ENCODE results near the gene NOL9.

Gene NOL9

DNA sequence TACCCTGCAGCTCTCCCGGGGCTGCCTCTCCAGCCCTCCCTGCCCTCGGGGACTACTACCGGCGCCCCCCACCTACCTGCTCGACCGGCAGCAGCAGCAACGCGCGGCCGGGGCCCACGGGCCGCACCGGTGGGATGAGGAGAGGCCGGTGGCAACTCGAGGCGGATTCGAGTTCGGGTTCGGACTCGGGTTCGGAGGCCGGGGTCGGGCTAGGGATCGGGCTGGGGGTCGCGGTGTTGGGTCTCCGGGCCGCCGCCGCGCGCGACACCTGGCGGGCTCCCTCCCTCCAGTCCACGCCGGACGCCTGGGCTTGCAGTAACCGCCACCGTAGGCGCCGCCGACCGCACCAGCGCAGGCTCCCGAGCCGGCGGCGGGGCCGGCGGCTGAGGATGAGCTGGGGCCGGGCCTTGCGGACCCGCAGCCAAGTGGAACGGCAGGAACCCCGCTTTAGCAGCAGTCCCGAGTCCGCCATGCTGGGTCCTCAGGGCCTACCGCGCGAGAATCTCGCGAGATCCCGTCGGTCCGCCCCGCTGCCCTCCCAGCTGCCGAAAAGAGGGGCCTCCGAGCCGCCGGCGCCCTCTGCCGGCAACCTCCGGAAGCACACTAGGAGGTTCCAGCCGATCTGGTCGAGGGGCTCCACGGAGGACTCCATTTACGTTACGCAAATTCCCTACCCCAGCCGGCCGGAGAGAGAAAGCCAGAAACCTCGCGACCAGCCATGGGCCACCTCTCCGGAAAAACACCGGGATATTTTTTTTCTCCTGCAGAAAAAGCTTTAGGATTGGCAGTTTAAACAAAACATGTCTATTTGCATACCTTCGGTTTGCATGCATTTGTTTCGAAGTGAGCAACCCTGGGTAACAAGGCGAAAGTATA, at the start of gene NOL9:
TSS of gene NOL9 (minus strand) at position 483 of the 876 bp plus-strand sequence. CDS start at position 472, 11 bp downstream.
- peak within 1 kb of the TSS; percentile 98 for H3K4me3 ChIP-seq (ENCODE audit: control insufficient read depth, low read depth, low read length)
- DNase-seq (ENCODE audit: low read depth): peak; percentile 60
- TF ChIP-seq, protein P1, sequence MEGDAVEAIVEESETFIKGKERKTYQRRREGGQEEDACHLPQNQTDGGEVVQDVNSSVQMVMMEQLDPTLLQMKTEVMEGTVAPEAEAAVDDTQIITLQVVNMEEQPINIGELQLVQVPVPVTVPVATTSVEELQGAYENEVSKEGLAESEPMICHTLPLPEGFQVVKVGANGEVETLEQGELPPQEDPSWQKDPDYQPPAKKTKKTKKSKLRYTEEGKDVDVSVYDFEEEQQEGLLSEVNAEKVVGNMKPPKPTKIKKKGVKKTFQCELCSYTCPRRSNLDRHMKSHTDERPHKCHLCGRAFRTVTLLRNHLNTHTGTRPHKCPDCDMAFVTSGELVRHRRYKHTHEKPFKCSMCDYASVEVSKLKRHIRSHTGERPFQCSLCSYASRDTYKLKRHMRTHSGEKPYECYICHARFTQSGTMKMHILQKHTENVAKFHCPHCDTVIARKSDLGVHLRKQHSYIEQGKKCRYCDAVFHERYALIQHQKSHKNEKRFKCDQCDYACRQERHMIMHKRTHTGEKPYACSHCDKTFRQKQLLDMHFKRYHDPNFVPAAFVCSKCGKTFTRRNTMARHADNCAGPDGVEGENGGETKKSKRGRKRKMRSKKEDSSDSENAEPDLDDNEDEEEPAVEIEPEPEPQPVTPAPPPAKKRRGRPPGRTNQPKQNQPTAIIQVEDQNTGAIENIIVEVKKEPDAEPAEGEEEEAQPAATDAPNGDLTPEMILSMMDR (IDR thresholded peaks at IDR 0.05; ENCODE audit: control insufficient read depth, insufficient read depth, low read depth, low read length, missing control alignments): peak; percentile 97

DNA sequence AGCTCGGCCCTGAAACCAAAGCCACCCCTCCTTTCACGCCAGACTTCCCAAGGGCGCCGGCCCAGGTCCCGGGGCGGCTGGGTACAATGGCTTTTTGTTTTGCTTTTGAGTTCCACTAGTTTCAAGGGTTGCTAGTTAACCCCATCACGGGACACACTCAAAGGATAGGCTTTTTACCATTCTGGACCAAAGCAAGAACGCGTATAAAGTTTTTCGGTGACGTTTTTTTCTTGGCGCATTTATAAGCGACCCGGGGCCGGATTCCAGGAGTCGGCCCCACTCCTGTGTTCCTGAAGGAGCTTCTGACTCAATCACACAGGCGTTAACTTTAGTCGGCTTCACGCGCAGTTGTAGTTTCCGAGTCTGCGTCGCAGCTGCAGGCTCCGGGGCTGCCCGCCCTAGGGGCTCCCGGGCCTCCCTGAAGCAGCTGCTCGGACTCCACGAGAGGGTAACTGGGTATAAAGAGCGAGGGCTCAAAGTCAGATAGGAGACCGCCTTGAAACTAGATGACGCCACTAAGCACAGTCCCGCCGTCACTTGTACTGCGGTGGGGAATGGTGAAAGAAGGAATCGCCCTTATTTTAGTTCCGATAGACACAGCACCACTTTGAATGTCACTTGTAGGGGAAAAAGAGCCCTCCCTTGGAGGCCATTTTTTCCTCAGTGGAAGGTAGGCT, 49.1 kb upstream of the NOL9 start:
- H3K4me3 ChIP-seq (ENCODE audit: control insufficient read depth, low read depth, low read length): peak overlapping the region; percentile 27
- no peak for DNase-seq (ENCODE audit: low read depth)
- TF ChIP-seq, protein P1 (IDR thresholded peaks at IDR 0.05; ENCODE audit: control insufficient read depth, insufficient read depth, low read depth, low read length, missing control alignments): no peak

DNA sequence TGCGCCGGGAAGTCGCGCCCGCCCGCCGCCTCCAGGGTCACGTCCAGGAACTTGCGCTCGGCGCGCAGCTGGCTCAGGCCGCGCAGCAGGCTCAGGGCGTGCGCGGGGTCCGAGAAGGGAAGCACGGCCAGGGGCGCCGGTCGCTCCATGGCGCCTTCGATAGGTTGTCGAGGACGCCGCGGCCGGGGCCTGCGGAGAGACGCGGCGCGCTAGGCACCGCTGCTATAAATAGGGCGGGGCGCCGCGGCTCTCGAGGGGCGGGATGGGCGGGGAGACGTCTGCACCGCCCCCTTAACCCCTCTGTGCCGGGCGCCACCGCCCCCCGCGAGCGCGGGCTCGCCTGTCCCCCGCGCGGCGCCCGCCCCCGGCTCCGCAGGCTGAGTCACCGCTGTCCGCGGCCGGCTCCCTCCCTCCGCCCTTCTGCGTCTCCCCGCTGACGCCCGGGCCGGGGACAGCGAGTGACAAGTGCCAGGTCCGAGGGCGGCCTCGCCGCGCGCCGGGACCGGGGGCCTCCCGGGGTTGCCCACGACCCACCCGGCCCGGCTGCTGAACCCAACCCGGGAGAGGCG, 48.4 kb upstream of the NOL9 start, which contains the start of gene KLHL21:
TSS of gene KLHL21 (minus strand) at position 201 of the 569 bp plus-strand sequence. CDS start at position 149, 52 bp downstream.
- DNase-seq (ENCODE audit: low read depth): no peak
- TF ChIP-seq, protein P1 (IDR thresholded peaks at IDR 0.05; ENCODE audit: control insufficient read depth, insufficient read depth, low read depth, low read length, missing control alignments): no peak
- H3K4me3 ChIP-seq (ENCODE audit: control insufficient read depth, low read depth, low read length): peak within 1 kb of the TSS; percentile 96

DNA sequence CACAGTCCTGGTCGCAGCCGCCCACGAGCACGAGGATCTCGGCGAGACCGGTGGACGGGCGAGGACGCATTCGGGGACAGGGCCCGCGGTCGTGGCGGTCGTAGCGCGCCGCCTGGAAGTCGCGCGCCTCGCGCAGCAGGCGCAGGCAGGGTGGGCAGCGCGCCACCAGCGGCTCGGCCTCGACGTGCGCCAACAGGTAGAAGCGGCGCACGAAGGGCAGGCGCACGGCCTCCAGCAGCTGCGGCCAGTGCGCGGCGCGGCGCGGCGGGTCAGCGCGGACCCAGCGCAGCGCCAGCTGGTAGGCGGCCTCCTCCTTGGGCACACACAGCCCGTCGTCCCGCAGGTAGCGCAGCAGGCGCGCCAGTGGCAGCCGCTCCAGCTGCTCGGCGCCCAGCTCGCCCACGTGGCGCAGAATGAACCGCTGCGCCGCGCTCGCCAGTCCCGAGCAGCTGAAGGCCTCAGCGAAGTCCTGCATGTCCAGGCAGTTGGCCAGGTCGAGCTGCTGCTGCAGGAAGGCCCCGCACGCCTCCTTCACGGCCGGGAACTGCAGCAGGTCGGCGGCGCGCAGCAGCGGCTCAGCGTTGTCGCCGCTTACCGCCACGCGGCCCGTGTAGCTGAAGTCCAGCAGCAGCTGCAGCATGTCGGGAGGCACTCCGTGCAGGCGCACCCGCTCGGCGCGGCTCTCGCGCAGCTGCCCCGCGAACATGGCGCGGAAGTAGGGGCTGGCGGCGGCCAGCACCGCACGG, 47.8 kb upstream of the NOL9 start:
- DNase-seq (ENCODE audit: low read depth): no peak
- H3K4me3 ChIP-seq (ENCODE audit: control insufficient read depth, low read depth, low read length): peak overlapping the region; percentile 96
- TF ChIP-seq, protein P1 (IDR thresholded peaks at IDR 0.05; ENCODE audit: control insufficient read depth, insufficient read depth, low read depth, low read length, missing control alignments): no peak

DNA sequence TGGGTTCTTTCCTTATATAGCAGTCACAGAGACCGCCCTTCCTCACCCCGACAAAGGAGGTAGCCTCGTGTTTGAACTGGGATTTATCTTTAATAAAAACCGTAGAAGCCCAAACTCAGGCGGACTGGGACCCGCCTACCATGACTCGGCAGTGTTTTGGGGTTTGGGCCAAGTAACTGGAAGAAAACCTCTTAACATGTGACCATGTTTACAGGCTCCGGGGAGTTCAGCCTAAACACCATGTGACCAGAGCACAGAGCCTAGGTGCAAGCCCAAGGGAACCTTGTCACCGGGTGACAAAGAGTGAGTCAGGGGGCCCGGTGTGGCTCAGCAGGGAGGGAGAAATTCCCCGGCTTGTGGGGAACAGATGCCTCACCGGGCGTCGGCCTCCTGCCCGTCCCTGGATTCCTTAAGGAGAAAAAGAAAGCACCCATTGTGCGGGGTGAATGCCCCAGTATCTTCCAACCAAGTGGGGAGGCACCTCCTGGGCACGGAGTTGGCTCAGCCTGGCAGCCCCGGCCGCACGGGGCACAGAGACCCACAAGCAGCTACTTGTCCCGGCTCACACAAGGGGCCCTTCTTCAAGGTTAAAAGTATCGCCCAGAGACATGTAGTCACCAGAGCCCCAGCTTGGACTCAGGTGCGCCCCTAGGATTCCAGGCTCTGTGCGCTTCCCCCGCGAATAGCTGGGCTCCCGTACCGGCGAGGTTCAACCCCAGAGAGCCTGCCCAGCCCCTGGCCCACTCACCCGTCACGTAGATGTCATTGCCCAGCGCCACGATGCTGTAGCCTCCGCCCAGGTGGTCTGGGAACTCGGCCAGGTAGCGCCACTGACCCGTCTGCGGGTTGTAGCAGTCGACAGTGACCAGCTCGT, 47.0 kb upstream of the NOL9 start:
- H3K4me3 ChIP-seq (ENCODE audit: control insufficient read depth, low read depth, low read length): peak overlapping the region; percentile 96
- DNase-seq (ENCODE audit: low read depth): peak; percentile 76
- TF ChIP-seq, protein P1 (IDR thresholded peaks at IDR 0.05; ENCODE audit: control insufficient read depth, insufficient read depth, low read depth, low read length, missing control alignments): no peak
